HG03095 (cell line): ENCODE data around the gene MSL3B.

Experiments
- ATAC-seq: cut with Tn5 transposase; IDR thresholded peaks from one replicate; pipeline ENCODE4 v1.9.1; 2021; ENCODE audit warnings: moderate library complexity; ENCODE audit not compliant: unreplicated experiment

The MSL3B gene

GRCh38 chr2:233853883-233854240 is 14.3 kb downstream of the MSL3B start:
- no peak for ATAC-seq

- no peak for ATAC-seq
These were observed 14.8 kb downstream of the MSL3B start for GRCh38 chr2:233853353-233853752.

DNA sequence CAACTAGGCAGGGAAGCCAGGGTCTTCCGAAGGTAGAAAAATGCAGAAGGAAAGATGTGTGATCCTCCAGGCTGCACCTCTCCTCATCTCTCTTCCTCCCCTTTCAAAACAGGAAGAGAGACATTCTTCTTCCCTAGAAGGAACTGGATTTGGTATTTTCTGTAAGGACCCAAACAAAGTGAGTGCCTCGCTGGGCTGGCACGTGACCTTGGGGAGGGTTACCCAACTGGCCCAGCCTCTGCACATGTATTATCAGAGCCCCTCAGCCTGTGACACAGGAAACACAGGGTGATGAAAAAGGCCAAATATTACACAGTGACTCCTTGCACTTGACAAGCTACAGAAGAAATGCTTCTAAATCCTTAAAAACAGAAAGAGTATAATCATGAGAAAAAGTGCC is 16.1 kb downstream of the MSL3B start:
- ATAC-seq: no peak

GRCh38 chr2:233851169-233851568 is 17.0 kb downstream of the MSL3B start:
- ATAC-seq: no peak

GRCh38 chr2:233850745-233851144 is 17.4 kb downstream of the MSL3B start:
- ATAC-seq: no peak

DNA sequence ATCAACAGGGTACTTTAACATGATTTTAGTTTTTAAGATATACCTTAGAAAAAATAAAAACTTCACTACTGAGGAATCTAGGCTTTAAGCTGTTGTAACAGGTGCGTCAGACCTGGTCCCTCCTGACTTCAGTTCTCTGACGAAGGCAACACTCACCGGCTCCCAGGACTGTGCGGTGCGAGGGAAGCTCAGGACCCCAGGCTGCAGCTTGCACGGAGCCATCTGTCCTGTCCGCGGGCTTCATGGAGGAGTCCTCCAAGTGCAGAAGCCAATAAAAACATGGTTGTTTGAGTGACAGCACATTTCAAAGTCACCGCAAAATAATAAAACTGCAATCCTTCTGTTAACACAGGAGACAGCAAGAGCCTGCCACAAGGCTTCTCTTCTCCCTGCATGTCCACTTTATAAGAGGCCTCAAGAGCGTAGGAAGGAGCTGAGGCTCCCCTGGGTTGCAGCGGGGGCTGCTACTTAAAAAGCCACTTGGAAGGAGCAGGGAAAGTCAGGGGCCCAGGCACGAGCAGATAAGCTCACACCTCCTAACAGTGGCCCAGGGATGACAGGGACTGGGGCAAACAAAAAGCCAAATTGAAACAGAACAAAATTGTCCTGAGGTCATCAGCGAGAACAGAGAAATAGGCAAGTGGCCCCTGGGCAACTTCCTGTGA is 18.4 kb downstream of the MSL3B start:
- no peak for ATAC-seq

- ATAC-seq: no peak
These were observed 19.9 kb downstream of the MSL3B start for GRCh38 chr2:233848276-233848675.

DNA sequence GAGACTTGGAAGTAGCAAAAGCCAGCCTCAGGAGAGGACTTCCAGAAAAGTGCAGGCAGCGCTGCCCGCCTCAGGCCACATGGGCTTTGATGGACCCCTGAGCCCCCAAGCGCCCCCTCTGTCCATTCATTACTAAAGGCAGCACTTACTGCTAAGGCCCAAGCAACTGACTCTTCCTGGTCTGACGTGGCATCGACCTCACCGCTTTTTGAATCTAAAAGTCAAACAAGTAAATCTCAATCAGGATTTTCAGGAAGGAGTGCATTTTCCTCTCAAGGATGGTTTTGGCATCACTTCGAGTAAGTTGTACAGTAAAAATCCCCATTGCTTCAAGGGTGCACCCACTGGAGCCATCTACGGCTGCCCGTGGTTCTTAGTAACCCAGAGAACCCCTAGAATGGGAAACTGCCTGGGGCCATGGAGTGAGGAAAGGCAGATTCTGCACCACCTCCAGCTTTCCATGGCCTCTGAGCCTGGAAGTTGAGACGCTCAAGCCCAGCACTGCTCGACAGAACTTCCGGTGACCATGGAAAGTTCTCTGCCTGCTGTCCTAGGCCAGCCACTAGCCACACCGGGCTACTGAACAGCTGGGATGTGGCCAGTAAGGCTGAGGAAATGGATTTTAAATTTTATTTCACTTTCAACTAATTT is 20.8 kb downstream of the MSL3B start:
- ATAC-seq: no peak

DNA sequence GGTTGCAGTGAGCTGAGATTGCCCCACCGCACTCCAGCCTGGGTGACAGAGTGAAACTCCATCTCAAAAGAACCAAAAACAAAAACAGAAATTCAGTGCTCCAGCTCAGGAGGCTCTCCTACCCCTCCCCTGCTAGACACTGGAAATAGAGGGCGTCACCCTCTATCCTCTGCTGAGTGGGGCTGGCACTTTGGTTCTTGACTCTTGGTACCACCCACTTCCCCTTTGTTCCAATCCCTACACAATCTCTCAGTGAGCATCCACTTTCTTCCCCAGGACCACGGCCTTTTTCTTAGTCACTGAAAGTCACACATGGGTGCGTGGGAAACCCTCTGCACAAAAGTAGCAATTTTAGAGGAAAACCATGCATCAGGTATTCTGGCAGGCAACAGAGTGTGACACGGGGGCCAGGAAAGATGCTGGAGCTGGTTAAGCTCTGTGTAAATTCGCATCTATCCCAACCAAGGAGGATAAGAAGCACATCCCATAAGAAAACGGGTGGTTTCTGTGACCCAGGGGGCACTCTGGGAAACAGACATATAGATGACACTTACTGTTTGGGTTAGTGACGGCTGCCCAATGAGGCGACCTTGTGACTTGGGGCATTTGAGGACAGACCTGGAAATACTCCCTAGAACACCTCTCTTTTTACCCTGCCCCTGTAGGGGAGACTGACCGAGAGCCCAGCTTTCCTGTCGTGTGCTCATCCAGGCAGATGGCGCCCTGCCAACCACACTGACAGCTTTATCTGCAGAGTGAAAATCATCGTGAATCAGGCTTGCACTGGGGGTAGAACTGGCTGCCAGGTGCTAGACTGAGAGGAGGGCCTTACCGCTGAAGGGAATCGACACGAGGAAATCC is 21.6 kb downstream of the MSL3B start:
- no peak for ATAC-seq

DNA sequence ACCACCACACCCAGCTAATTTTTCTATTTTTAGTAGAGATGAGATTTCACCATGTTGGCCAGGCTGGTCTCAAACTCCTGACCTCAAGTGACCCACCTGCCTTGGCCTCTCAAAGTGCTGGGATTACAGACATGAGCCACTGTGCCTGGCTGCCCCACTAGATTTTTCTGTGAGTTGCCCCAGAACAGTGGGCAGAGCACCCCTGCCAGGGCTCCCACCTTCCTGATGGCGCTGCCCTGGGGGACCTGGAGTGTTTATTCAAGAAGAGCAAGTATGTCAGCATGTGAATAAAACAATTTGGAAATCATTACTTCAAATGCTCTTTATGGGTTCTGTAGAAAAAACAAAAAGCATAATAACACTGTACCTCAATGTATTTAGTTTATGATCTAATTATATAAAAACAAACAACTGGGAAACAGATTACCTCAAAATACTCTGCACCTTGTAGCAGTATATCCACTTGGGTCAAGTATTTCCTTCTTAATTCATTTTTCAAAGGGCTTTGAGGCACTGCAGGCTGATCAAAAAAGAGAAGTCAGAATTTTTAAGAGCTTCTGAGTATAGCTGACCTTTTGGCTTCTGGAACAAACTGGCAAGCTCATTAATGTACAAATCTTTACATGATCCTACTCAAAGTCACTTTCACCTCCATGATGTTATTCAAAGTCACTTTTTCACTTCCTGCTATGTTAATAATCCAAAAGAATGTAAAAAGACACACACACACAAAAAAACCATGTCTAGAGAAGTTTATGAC is 22.7 kb downstream of the MSL3B start:
- ATAC-seq: no peak

GRCh38 chr2:233844836-233845235 is 23.4 kb downstream of the MSL3B start:
- no peak for ATAC-seq

DNA sequence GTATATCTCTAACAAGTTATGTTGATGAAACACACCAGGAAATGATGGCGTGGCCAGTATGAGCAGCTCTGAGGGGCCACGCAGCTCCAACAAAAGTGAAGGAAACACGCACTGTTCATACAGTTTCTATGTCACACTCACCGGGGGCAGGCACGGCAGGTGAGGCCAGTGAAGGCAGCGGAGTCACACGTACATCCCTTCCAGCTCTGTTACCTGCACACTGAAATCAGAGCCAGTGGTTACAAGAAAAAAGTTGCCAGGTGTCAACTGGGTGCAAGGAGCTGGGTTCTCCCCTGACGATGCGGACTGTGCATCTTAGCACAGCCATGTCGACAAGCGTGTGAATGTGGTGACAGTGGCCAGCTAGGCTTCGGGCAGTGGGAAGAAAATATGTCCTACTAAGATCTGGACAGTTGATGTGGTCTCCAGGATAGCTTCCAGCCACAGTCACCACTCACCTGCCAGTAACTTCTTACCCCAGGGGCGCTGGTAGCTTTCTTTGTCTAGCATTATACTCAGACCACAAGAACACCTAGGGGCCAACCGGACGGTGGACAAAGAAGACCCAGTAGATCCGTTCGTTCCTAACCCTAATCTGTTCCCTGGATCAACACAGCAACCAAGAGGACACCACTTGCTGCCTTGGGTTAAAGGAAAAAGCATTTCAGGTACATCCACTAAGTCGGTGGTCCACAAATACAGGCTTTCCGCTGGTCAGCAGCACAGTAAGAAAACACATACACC is 23.9 kb downstream of the MSL3B start:
- no peak for ATAC-seq

GRCh38 chr2:233841183-233841582 is 27.0 kb downstream of the MSL3B start:
- no peak for ATAC-seq

DNA sequence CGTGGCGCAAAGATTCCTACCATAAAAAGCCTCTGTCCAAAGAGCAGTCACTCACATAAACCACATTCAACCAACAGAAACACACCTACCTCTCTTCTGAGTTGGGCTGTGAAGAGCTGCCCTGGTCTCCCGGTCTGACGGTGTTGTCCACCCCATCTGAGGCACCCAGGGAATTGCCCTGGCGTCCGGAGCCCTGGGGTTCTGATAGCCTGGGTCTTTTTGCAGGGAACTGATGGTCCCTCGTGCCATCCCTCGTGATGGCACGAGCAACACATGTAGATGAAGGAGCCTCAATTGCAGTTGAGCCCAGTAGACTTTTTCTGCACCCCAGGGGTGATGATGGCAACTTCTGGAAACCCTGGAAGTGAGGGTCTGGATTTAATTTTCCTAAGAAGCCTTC is 27.7 kb downstream of the MSL3B start:
- no peak for ATAC-seq

DNA sequence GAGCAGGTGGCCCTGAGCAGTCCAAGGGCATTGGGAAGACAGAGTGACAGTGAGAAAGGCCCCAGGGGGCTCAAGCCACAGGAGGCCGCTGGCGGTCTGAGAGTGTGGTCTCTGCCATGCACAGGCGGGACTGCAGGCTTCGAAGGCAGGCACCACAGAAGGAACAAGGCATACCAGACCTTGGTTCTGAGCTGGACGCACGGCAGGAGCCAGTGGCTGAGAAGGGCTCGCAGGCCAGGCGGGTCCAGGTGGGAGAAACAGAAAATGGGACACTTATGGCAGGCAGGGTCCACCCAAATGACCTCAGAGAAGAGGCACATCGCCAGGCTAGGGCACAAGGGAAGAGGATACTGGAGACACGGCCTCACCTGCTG is 28.8 kb downstream of the MSL3B start:
- ATAC-seq: no peak

- no peak for ATAC-seq
These were observed 29.3 kb downstream of the MSL3B start for GRCh38 chr2:233838726-233839446.

GRCh38 chr2:233838251-233838650 is 29.9 kb downstream of the MSL3B start:
- no peak for ATAC-seq

- ATAC-seq: no peak
These were observed 30.4 kb downstream of the MSL3B start for GRCh38 chr2:233837694-233838229.

DNA sequence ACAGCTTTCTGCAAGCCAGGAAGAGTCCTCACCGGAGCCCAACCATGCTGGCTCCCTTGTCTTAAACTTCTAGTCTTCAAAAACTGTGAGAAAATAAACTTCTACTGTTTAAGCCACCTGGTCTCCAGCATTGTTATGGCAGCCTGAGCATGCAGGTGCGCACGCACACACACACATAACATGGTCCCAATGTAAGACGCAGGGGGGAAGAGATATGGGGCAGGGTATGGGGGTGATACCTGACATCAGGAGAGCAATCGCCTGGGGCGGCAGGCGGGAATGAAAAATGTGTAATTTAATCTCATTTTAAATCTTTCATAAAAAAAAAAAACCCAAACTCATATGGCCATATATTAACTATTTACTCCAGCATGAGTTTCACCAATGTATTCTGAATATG is 31.8 kb downstream of the MSL3B start:
- ATAC-seq: no peak
